T follicular helper cell (primary cell): ENCODE measurements around the gene MYLK4.

ENCODE experiments used
- DNase-seq: peaks from one replicate; pipeline ENCODE4 v3.0.0-alpha.2; 2020; ENCODE audit warnings: low read depth

The MYLK4 gene

DNA sequence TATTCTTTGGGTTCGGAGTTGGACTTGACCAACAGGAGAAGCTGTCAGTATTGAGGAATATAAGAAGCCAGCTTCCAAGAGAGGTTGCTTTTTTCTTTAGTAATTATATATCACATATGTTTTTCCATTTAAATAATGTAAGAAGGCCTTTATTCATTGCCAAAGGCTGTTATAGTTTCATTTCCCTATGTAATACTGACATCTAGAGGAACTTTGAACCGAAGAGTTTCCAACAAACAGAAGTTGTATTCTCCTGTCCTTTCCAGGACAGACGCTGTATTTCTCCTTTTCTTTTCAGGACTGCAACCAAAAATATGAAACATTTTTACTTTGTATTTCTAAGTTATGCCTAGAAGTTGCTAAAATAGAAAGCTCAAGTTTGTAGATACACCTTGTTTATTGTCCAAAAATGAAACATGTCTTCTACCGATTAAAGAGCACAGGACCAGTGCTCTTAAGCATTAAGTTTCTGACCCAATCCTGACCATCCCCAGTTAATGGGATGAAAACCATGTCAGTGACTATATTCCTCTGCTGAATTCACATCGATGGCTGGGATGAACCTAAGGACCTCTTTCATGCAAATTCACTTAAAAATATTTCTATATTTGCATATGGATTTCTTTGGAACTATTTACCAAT lies 55.1 kb downstream of the MYLK4 start:
- DNase-seq = no peak

GRCh38 chr6:2693231-2693630 lies 57.5 kb downstream of the MYLK4 start:
- DNase-seq = no peak

GRCh38 chr6:2688401-2689064 lies 62.2 kb downstream of the MYLK4 start:
- no peak for DNase-seq

GRCh38 chr6:2687456-2687855 lies 63.3 kb downstream of the MYLK4 start:
- DNase-seq = no peak

- DNase-seq = no peak
Measured at GRCh38 chr6:2686515-2686914, 64.2 kb downstream of the MYLK4 start.

DNA sequence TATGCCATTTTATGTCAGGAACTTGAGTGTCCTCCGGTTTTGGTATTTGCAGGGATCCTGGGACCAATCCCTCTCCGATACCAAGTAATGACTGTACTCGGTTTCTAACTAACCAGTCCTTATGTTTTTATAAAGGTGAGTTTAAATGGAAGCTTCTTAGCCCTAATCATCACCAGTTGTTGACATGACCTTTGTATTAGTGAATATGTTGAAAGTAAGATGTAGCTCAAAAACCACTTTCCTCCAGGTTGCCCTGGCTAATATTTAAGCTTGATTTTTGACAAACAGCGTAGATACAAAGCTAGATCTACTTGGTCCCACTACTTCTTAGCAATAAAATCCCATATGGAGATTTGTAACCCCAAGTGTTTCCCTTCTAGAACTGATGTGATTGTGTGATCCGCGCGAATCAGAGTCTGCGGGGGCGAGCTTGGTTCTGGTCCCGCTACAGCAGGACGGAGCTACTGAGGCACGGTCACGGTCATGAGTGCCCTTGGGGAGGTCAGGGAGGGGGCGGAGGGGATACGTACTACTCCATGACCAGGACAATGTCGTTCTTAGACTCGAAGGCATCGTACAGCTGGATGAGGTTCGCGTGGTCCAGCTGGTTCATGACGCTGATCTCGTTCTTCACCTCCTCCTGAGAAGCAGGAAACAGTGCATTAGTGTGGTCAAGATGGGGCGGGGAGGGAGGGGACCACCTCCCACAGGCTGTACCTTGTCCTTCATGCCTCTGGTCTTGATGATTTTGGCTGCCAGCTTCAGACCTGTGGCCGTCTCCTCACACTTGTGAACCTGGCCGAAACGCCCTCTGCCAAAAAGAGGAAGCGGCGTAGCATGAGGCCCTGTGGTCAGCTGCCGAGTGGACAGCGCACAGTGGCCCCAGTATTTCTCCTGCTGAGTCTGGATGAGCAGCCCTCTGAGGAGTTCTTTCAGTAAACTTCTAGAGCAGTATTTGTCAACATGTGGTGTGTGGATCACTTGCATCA lies 65.7 kb downstream of the MYLK4 start:
- DNase-seq = no peak

- no peak for DNase-seq
Measured at GRCh38 chr6:2684103-2684749, 66.5 kb downstream of the MYLK4 start.

DNA sequence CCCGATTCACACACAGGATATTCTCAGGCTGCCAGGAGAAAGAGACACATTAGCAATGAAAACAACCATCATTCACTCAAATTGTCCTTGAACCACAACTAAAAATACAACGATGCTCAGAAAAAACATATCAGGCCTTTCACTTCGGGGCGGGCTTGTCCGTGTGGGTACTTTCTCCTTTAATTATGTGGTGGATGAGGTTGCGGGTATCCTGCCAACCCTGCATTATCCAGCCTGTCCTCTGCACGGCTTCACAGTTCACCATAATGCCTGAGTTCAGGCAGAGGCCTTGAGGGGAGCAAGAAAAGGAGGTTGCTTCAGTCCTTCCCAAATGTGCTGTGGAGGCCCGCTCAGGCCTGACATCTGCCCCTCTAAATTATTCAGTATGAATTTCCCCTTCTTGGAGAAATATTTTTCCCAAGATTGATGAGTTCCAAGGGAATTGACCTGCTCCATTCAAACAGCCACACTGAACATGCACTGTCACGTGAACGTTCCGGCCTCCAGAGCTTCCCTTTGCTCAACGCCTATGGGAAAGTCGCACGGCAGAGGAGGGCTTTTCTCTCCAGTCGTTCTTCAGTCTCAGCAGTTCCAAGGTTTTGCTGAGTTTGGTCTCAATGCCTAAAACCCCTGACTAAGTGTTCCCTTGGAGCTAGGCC lies 70.3 kb downstream of the MYLK4 start:
- DNase-seq = no peak

GRCh38 chr6:2677080-2677593 lies 73.6 kb downstream of the MYLK4 start:
- no peak for DNase-seq

DNA sequence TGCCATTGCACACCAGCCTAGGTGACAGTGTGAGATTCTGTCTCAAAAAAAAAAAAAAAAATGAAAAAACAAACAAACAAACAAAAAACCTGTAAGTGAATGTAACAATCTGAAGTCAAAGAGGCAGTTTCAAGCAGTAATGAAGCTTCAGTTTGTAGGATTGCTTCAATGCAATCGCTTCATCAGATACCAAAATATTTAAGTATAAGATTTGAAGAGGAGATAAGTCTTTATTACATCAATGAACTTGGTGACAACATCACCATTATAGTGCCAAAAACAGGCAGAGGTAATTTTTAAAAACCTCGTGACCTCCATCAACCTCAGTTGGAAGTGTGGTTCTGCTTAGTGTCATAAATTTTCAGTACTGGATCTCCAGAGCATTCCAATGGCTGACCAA lies 74.7 kb downstream of the MYLK4 start:
- no peak for DNase-seq

DNA sequence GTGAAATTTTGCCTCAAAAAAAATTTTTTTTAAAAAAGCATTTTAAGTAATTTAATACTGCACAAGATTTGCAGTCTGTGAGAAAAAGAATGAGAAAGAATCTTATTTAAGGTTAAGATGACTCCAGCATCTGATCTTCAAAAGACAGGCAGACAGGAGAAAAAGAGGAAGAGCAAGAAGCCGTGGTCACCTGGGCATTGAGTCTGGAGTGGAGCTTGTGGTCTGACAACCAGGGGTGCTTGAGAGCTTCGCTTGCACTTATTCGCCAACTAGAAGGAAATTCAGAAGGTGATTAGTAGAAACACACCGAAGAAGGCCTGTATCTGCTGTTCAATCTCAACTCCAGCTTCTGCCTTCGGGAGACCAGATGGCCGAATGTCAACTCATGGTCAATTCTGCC lies 75.9 kb downstream of the MYLK4 start:
- no peak for DNase-seq

DNA sequence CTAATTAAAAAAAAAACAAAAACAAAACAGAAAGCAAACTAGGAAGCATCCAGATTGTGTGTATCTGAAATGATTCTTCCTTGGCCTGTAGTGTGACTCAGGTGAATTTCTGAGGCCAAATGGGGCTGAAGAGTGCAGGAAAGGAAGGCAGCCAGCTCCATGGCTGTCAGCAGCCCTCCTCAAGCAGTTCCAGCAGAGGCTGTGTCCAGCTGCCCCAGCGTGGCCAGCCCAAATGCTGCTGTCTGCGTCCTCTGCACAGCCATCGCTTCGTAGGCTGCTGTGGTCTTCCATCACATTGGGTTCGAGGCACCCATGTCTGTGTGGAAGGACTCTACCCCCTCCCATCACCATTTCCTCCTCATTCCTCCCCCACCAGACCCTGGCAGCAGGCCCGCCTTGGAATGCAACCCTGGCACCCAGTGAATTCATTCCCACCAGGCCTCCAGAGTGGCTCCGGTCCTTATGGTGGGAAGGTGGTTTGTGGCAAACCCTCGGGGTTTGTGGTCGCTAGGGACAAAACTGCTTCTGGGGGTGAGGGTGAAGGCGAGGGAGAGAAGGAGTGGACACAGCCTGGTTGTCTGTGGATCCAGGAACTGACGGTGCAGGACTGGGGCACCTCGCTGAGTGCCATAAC lies 81.5 kb downstream of the MYLK4 start:
- no peak for DNase-seq

DNA sequence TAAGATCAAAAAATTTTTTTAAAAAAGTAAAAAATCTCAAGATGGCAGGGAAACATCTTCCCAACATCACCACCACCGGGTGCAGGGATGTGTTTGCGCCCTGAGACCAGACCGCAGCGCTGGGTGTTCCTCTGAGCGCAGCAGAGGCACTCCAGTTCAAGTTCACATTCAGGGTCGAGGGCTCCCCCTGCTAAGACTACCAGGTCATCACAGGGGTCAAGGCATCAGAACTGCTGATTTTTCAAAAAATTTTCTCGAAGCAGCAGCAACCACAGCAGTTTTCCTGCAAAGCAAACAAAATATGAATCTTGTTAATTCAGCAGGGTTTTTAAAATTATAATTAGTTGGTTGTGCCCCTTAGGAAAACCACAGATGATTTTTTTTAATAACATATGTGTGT lies 83.1 kb downstream of the MYLK4 start:
- DNase-seq = no peak

DNA sequence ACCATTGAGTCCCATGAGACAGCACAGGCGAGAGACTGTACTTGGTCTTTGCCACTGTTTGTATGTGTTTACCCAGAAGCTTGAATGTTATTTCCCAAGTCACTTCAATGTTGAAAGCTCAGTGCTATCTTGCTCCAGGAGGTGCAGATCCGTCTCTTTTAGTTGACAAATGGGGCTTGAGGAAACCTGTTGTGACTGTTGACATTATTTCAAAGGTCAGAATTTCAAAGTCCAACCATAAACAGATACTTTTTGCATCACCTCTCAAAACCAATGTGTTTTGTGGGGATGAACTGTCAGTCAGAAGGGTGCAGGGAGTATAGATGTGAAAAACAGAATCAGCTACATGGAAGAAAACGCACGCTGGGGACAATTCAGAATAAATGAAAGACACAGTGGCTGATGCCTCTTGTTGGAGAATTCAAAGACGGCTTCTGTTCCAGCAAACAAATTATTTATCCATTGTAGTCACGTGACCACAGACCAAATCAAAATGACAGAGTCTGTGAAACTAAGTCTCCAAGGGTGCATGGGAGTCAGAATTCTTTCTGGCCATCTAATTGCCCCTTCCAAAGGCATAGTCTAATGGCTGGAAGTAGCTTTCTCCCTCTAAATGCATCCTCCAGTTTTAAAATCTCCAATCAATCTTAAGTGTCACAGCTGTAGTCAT lies 83.7 kb downstream of the MYLK4 start:
- no peak for DNase-seq

- no peak for DNase-seq
Measured at GRCh38 chr6:2665146-2666070, 85.3 kb downstream of the MYLK4 start.

DNA sequence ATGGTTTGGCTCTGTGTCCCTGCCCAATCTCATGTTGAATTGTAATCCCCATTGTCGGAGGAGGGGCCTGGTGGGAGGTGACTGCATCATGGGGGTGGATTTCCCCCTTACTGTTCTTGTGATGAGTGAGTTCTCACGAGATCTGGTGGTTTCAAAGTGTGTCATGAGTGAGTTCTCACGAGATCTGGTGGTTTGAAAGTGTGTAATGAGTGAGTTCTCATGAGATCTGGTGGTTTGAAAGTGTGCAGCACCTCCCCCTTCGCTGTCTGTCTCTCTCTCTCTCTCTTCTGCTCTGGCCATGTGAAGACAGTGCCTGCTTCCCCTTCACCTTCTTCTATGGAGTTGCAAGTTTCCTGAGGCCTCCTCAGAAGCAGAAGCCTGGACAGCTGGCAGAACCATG lies 87.6 kb downstream of the MYLK4 start:
- no peak for DNase-seq

- DNase-seq = no peak
Measured at GRCh38 chr6:2661651-2662050, 89.1 kb downstream of the MYLK4 start.

DNA sequence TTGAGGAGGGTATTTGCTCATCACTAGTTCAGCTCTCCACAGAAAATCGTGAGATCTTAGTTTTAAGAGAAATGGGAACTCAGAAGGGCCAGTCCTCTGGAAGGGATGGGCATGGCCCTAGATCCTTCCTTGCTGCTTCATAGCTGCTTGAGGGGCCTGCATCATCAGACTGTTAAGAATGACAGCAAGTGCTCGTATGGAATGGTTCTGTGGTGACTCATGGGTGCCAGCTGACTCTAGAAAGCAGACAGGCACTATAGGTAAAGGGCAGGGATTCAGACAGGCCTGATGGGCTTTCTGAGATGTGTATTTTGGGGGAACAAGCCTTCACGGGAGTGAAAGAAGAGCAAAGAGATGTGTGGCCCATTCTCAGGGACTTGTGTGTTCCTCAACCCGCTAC lies 90.8 kb downstream of the MYLK4 start:
- DNase-seq = no peak

DNA sequence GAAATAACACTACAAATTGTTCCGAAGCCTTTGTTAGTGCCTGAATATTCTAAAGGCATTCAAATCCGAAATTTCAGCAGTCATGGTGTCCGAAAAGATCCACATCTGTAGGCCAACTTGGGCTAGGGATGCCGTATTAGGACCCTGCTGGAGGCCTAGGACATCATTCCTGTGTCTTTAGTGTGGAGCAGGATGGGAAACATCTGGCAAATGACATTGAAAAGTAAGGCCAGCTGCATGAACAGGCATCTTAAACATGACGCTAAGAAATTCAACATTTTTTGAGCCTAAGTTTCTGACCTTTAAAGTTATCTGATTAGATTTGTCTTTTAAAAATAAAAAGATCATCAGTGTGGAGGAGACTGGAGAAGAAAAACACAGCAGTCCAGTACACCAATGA lies 91.3 kb downstream of the MYLK4 start:
- DNase-seq = no peak
